Fibroblast of lung (primary cell): Measurements from ENCODE around the gene RNLS. TPM values are rescaled to one million over a fixed set of nuclear protein-coding genes. Genes with fewer than 3 reads are reported as not detected.

Experiments
- DNase-seq, 2 donors: peaks; one replicate each; pipeline versions ENCODE4 v3.0.0 to v3.0.0-alpha.2; 2010; ENCODE audit warnings: low read depth in 2 of 2
- H2AFZ ChIP-seq: 2 replicates; pipeline ENCODE4 v1.5.1; 2012; ENCODE audit warnings: low read length, control low read depth, inconsistent platforms
- H3K27ac ChIP-seq: 2 replicates; pipeline ENCODE4 v1.5.1; 2011; ENCODE audit warnings: low read length, control low read depth; ENCODE audit not compliant: insufficient read depth
- H3K27me3 ChIP-seq: 2 replicates; pipeline ENCODE4 v1.5.1; 2011; ENCODE audit warnings: mild to moderate bottlenecking, low read length; ENCODE audit not compliant: control insufficient read depth, insufficient read depth
- H3K36me3 ChIP-seq: 2 replicates; pipeline ENCODE4 v1.5.1; 2011; ENCODE audit warnings: low read length; ENCODE audit not compliant: control insufficient read depth, insufficient read depth
- H3K4me1 ChIP-seq: 2 replicates; pipeline ENCODE4 v1.5.1; 2011; ENCODE audit warnings: low read length; ENCODE audit not compliant: control insufficient read depth, insufficient read depth; ENCODE audit errors: extremely low read depth
- H3K4me2 ChIP-seq: 2 replicates; pipeline ENCODE4 v1.5.1; 2011; ENCODE audit warnings: low read length, control low read depth; ENCODE audit not compliant: insufficient read depth; ENCODE audit errors: extremely low read depth
- H3K4me3 ChIP-seq, 4 experiments: fragments of 200-600 bp in 1 of 4; sonication (generic) in 1 of 4; replicated peaks in 1 of 4; 2 replicates each; pipeline ENCODE4 v1.5.1; 2011 to 2016; ENCODE audit warnings: low read length in 4 of 4, low read depth in 3 of 4, mild to moderate bottlenecking in 3 of 4, control low read depth in 2 of 4, inconsistent platforms in 1 of 4, mixed read lengths in 1 of 4; ENCODE audit not compliant: insufficient read depth in 1 of 4; ENCODE audit errors: control extremely low read depth in 1 of 4
- H3K79me2 ChIP-seq: 2 replicates; pipeline ENCODE4 v1.5.1; 2012; ENCODE audit warnings: mild to moderate bottlenecking, low read length, inconsistent platforms; ENCODE audit not compliant: control insufficient read depth, insufficient read depth
- H3K9ac ChIP-seq: 2 replicates; pipeline ENCODE4 v1.5.1; 2011; ENCODE audit warnings: mild to moderate bottlenecking, low read length, control low read depth; ENCODE audit not compliant: insufficient read depth
- H3K9me3 ChIP-seq: 2 replicates; pipeline ENCODE4 v1.5.1; 2012; ENCODE audit warnings: low read depth, low read length; ENCODE audit not compliant: control insufficient read depth, insufficient read depth
- H4K20me1 ChIP-seq: 2 replicates; pipeline ENCODE4 v1.5.1; 2011; ENCODE audit warnings: low read length; ENCODE audit not compliant: control insufficient read depth, insufficient read depth; ENCODE audit errors: extremely low read depth
- CTCF ChIP-seq, 2 donors: IDR thresholded peaks in 1 of 2; conservative IDR thresholded peaks in 1 of 2; 1 replicate in 1 of 2; 2 replicates in 1 of 2; pipeline ENCODE4 v1.5.1; 2011 to 2012; ENCODE audit warnings: low read length in 2 of 2, control low read depth in 1 of 2, inconsistent platforms in 1 of 2, low read depth in 1 of 2, mild to moderate bottlenecking in 1 of 2
- EZH2 ChIP-seq: IDR thresholded peaks from 2 replicates; pipeline ENCODE4 v1.5.1; 2012; ENCODE audit warnings: low read length, control low read depth, mild to moderate bottlenecking; ENCODE audit errors: missing control alignments
- polyA plus RNA-seq, 2 donors: library from polyadenylated mRNA; depleted of rRNA in 1 of 2; stranded (reverse) in 1 of 2; unstranded in 1 of 2; fragments of >200 nt; gene quantifications; 2 replicates each; pipeline ENCODE4 v1.2.1, GENCODE V29; 2011 to 2012; ENCODE audit warnings: missing spikeins in 1 of 2
- total RNA-seq: library from RNA; depleted of rRNA; stranded (reverse); fragments of >200 nt; gene quantifications from 2 replicates; pipeline ENCODE4 v1.2.1, GENCODE V29; 2014

The RNLS gene
- total and polyA plus RNA-seq, 2 donors (not counting 1 experiment from before 2014, with no cell fraction given), result 16.5 to 18.4 TPM

GRCh38 chr10:88342733-88343310, 240.3 kb downstream of the RNLS start:
- H3K4me3 ChIP-seq, result no peak overlapping the region
- no peaks in the 10 kb centered on the region for H4K20me1 ChIP-seq
- H3K4me1 ChIP-seq, result no peaks in the 10 kb centered on the region
- H3K9ac ChIP-seq, result no peak overlapping the region
- DNase-seq, result no peak
- no peak for TF ChIP-seq EZH2
- H3K27ac ChIP-seq, result no peak overlapping the region
- no peaks in the 10 kb centered on the region for H3K27me3 ChIP-seq
- no peaks in the 10 kb centered on the region for H3K79me2 ChIP-seq
- no peak overlapping the region for H3K4me2 ChIP-seq
- no peaks in the 10 kb centered on the region for H3K36me3 ChIP-seq
- no peaks in the 10 kb centered on the region for H3K9me3 ChIP-seq
- H2AFZ ChIP-seq, result no peak overlapping the region

- no peaks in the 10 kb centered on the region for H3K9me3 ChIP-seq
- TF ChIP-seq EZH2 (no peak), CTCF (conservative IDR thresholded peaks at IDR 0.05 in 1 of 2, IDR thresholded peaks at IDR 0.05 in 1 of 2; ENCODE audit: low read depth in 1 of 2, low read length in 2 of 2) (no peak)
- H3K79me2 ChIP-seq, result no peaks in the 10 kb centered on the region
- no peak overlapping the region for H3K4me2 ChIP-seq
- H3K4me1 ChIP-seq, result no peaks in the 10 kb centered on the region
- H3K27ac ChIP-seq, result no peak overlapping the region
- no peaks in the 10 kb centered on the region for H3K36me3 ChIP-seq
- no peak for DNase-seq
- H2AFZ ChIP-seq, result no peak overlapping the region
- H3K27me3 ChIP-seq, result no peaks in the 10 kb centered on the region
- no peak overlapping the region for H3K9ac ChIP-seq
- H4K20me1 ChIP-seq, result no peaks in the 10 kb centered on the region
- H3K4me3 ChIP-seq, result no peak overlapping the region
Observed at GRCh38 chr10:88337134-88337533, 246.0 kb downstream of the RNLS start.

- no peaks in the 10 kb centered on the region for H4K20me1 ChIP-seq
- H3K4me2 ChIP-seq, result no peak overlapping the region
- H3K4me3 ChIP-seq, result no peak overlapping the region
- no peak overlapping the region for H3K27ac ChIP-seq
- no peaks in the 10 kb centered on the region for H3K36me3 ChIP-seq
- TF ChIP-seq EZH2 (no peak), CTCF (conservative IDR thresholded peaks at IDR 0.05 in 1 of 2, IDR thresholded peaks at IDR 0.05 in 1 of 2; ENCODE audit: low read depth in 1 of 2, low read length in 2 of 2) (no peak)
- H3K4me1 ChIP-seq, result no peaks in the 10 kb centered on the region
- H3K27me3 ChIP-seq, result no peaks in the 10 kb centered on the region
- no peak for DNase-seq
- H3K79me2 ChIP-seq, result no peaks in the 10 kb centered on the region
- no peaks in the 10 kb centered on the region for H3K9me3 ChIP-seq
- no peak overlapping the region for H3K9ac ChIP-seq
- no peak overlapping the region for H2AFZ ChIP-seq
Observed at GRCh38 chr10:88336334-88336733, 246.8 kb downstream of the RNLS start.
